C4-2B (cell line): ENCODE results near the gene SMIM14.

Source experiments
- ZFX ChIP-seq: fragments of 450-650 bp; IDR thresholded peaks from 2 replicates; pipeline ENCODE4 v1.6.1; 2017
- TF ChIP-seq, protein P1 (sequence below): fragments of 450-650 bp; conservative IDR thresholded peaks from 2 replicates; pipeline ENCODE4 v1.5.1; 2017; ENCODE audit warnings: mild to moderate bottlenecking

DNA sequence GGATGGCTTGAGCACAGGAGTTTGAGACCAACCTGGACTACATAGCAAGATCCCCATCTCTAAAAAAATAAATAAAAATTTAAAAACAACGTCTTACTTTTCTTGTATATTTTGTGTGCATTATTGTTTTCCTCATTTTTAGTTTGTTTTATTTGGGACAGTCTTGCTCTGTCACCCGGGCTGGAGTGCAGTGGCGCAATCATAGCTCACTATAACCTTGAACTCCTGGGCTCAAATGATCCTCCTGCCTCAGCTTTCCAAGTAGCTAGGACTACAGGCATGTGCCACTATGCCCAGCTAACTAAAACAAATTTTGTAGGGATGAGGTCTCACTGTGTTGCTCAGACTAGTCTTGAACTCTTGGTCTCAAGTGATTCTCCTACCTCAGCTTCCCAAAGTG, 9.5 kb upstream of the SMIM14 start:
- TF ChIP-seq, protein P1, sequence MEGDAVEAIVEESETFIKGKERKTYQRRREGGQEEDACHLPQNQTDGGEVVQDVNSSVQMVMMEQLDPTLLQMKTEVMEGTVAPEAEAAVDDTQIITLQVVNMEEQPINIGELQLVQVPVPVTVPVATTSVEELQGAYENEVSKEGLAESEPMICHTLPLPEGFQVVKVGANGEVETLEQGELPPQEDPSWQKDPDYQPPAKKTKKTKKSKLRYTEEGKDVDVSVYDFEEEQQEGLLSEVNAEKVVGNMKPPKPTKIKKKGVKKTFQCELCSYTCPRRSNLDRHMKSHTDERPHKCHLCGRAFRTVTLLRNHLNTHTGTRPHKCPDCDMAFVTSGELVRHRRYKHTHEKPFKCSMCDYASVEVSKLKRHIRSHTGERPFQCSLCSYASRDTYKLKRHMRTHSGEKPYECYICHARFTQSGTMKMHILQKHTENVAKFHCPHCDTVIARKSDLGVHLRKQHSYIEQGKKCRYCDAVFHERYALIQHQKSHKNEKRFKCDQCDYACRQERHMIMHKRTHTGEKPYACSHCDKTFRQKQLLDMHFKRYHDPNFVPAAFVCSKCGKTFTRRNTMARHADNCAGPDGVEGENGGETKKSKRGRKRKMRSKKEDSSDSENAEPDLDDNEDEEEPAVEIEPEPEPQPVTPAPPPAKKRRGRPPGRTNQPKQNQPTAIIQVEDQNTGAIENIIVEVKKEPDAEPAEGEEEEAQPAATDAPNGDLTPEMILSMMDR = no peak
- no peak for TF ChIP-seq ZFX
